SU-DHL-6 (cell line): ENCODE data around the gene TAF11L9.
"Not testable (repeated sequence)": the region's sequence is repeated elsewhere in the genome, so short reads cannot be mapped to it uniquely, and the experiment has no call there.

ENCODE experiments used
- H2AFZ ChIP-seq: fragments of 200-600 bp; sonication (generic); 2 replicates; pipeline ENCODE4 v1.6.1; 2014; ENCODE audit warnings: low read depth, mild to moderate bottlenecking, moderate library complexity, mixed read lengths, antibody characterized with exemption, low read length; ENCODE audit not compliant: severe bottlenecking
- H3F3A ChIP-seq: fragments of 200-600 bp; shearing (Covaris generic); 2 replicates; pipeline ENCODE4 v1.6.0; 2016; ENCODE audit warnings: antibody characterized with exemption, mild to moderate bottlenecking; ENCODE audit not compliant: insufficient read depth
- H3K27ac ChIP-seq: fragments of 200-600 bp; sonication (generic); 2 replicates; pipeline ENCODE4 v1.5.1; 2016; ENCODE audit warnings: low read depth, mild to moderate bottlenecking, low read length, moderate library complexity, mixed read lengths
- H3K27me3 ChIP-seq: fragments of 200-600 bp; sonication (generic), shearing (Covaris generic); 2 replicates; pipeline ENCODE4 v1.6.0; 2014; ENCODE audit warnings: mild to moderate bottlenecking, low read length
- H3K36me3 ChIP-seq: fragments of 200-600 bp; sonication (generic); 2 replicates; pipeline ENCODE4 v1.6.1; 2014; ENCODE audit warnings: mild to moderate bottlenecking, low read length, mixed read lengths
- H3K4me2 ChIP-seq: fragments of 300-600, 200-600 bp; shearing (Covaris generic), sonication (generic); 2 replicates; pipeline ENCODE4 v1.6.0; 2014; ENCODE audit warnings: low read length, low read depth, mild to moderate bottlenecking; ENCODE audit not compliant: poor library complexity, severe bottlenecking
- H3K4me3 ChIP-seq: fragments of 200-600 bp; sonication (generic); 2 replicates; pipeline ENCODE4 v1.5.1; 2014; ENCODE audit warnings: antibody characterized with exemption, low read length, mild to moderate bottlenecking, mixed read lengths; ENCODE audit not compliant: insufficient read depth, poor library complexity, severe bottlenecking
- H3K79me2 ChIP-seq: fragments of 200-600 bp; sonication (generic); 2 replicates; pipeline ENCODE4 v1.6.1; 2014; ENCODE audit warnings: mild to moderate bottlenecking, low read length, moderate library complexity; ENCODE audit not compliant: insufficient read depth
- H3K9ac ChIP-seq: fragments of 200-600 bp; sonication (generic); 2 replicates; pipeline ENCODE4 v1.7.0; 2014; ENCODE audit warnings: mild to moderate bottlenecking, low read length
- H3K9me2 ChIP-seq: fragments of 200-600 bp; sonication (generic); replicated peaks from 2 replicates; pipeline ENCODE4 v1.6.1; 2014; ENCODE audit warnings: low read length; ENCODE audit not compliant: insufficient read depth
- H3K9me3 ChIP-seq: fragments of 200-600 bp; sonication (generic); 2 replicates; pipeline ENCODE4 v1.6.1; 2014; ENCODE audit warnings: low read length, mixed read lengths; ENCODE audit not compliant: insufficient read depth
- H4K20me1 ChIP-seq: fragments of 200-600 bp; sonication (generic); 2 replicates; pipeline ENCODE4 v1.6.1; 2014; ENCODE audit warnings: low read depth, mild to moderate bottlenecking, antibody characterized with exemption, low read length, moderate library complexity, mixed read lengths
- EZH2phosphoT487 ChIP-seq: fragments of 200-600 bp; sonication (generic), shearing (Covaris generic); conservative IDR thresholded peaks from 2 replicates; pipeline ENCODE4 v1.6.1; 2018; ENCODE audit warnings: mild to moderate bottlenecking, antibody characterized with exemption, low read length, moderate library complexity, mixed read lengths
- TF ChIP-seq, protein P1 (sequence below): fragments of 200-600 bp; sonication (generic); IDR thresholded peaks from one replicate; pipeline ENCODE4 v1.5.1; 2017; ENCODE audit warnings: antibody characterized with exemption, mild to moderate bottlenecking, low read length, moderate library complexity; ENCODE audit not compliant: insufficient read depth, poor library complexity, severe bottlenecking

TAF11L9 gene

DNA sequence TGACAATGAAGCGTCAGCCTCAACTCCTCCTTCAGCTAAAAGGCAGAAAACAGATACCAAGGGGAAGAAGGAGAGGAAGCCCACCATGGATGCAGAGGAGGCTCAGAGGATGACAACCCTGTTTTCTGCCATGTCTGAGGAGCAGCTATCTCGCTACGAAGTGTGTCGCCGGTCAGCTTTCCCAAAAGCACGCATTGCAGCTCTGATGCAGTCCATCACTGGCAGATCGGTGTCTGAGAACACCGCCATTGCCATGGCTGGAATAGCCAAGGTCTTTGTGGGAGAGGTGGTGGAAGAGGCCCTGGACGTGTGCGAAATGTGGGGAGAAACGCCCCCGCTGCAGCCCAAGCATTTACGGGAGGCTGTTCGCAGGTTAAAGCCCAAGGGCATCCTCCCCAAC, 10.8 kb upstream of the TAF11L9 start:
- Histone ChIP-seq H3K36me3 (no peaks in the 10 kb centered on the region), H3K27me3 (no peaks in the 10 kb centered on the region), H2AFZ (no peak overlapping the region), H3K9me3 (no peaks in the 10 kb centered on the region), H3K4me2 (no peak overlapping the region), H4K20me1 (no peaks in the 10 kb centered on the region), H3K79me2 (no peaks in the 10 kb centered on the region), H3K27ac (no peak overlapping the region), H3K9me2 (no peaks in the 10 kb centered on the region), H3K4me3 (no peak overlapping the region), H3F3A (no peaks in the 10 kb centered on the region), H3K9ac (no peak overlapping the region)
- TF ChIP-seq, protein P1, sequence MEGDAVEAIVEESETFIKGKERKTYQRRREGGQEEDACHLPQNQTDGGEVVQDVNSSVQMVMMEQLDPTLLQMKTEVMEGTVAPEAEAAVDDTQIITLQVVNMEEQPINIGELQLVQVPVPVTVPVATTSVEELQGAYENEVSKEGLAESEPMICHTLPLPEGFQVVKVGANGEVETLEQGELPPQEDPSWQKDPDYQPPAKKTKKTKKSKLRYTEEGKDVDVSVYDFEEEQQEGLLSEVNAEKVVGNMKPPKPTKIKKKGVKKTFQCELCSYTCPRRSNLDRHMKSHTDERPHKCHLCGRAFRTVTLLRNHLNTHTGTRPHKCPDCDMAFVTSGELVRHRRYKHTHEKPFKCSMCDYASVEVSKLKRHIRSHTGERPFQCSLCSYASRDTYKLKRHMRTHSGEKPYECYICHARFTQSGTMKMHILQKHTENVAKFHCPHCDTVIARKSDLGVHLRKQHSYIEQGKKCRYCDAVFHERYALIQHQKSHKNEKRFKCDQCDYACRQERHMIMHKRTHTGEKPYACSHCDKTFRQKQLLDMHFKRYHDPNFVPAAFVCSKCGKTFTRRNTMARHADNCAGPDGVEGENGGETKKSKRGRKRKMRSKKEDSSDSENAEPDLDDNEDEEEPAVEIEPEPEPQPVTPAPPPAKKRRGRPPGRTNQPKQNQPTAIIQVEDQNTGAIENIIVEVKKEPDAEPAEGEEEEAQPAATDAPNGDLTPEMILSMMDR: no peak
- no peak for TF ChIP-seq EZH2phosphoT487

DNA sequence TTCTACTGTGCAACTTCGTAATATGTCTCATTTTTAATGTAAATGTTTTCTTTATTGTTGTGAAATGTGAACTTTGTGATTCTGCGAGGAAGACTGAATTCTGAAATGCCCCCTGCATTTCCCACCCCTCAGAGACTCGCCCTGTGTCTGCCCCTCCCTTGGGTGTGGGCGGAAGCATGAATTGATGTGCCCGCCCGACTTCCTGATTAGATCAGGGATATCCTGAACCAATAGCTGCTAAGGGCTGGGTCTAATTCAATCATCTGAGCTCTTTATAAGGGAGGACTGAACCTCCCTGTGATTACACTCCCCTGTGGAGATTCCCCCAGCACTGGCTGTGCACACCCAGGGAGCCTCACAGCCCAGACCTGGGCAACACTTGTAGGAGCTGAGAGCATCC, 9.7 kb upstream of the TAF11L9 start, which contains the start of gene TAF11L11:
Gene TAF11L11 (plus strand): TSS at position 304 of the 400 bp plus-strand sequence.
- not testable (repeated sequence) for H3K79me2 ChIP-seq, H3F3A ChIP-seq, H3K4me2 ChIP-seq, H3K27ac ChIP-seq, H3K4me3 ChIP-seq, H3K36me3 ChIP-seq, H4K20me1 ChIP-seq, H2AFZ ChIP-seq, H3K9me2 ChIP-seq, H3K9me3 ChIP-seq, H3K9ac ChIP-seq, H3K27me3 ChIP-seq

DNA sequence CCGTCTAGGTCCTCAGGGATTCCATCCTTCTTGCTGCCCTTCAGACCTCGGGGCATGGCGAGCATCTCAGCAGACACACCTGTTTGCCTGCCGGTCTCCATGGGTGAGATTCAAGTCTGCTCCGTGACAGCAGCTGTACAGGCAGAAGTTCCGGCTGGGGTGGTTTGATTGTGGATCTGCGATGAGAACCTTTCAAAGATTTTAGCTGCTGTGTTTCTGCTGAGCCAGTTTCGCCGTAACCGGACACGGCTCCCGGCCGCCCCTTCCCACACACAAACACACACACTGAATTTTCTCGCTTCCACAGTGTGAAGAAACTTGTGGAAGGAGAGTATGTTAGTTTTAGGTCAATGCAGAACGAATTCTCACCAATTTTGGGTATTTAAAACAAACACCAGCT, 3.5 kb upstream of the TAF11L9 start, which contains the start of gene TAF11L10:
Gene TAF11L10 (minus strand): TSS at position 101 of the 400 bp plus-strand sequence.
- H3K4me3 ChIP-seq, H3K79me2 ChIP-seq, H2AFZ ChIP-seq, H3F3A ChIP-seq, H4K20me1 ChIP-seq, H3K27ac ChIP-seq, H3K9ac ChIP-seq, H3K36me3 ChIP-seq, H3K27me3 ChIP-seq, H3K9me3 ChIP-seq, H3K4me2 ChIP-seq, H3K9me2 ChIP-seq: not testable (repeated sequence)

DNA sequence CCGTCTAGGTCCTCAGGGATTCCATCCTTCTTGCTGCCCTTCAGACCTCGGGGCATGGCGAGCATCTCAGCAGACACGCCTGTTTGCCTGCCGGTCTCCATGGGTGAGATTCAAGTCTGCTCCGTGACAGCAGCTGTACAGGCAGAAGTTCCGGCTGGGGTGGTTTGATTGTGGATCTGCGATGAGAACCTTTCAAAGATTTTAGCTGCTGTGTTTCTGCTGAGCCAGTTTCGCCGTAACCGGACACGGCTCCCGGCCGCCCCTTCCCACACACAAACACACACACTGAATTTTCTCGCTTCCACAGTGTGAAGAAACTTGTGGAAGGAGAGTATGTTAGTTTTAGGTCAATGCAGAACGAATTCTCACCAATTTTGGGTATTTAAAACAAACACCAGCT, 3.3 kb downstream of the TAF11L9 start, which contains the start of gene TAF11L8:
Gene TAF11L8 (minus strand): TSS at position 101 of the 400 bp plus-strand sequence.
- H3K4me2 ChIP-seq, H3K4me3 ChIP-seq, H3K27ac ChIP-seq, H3K9me2 ChIP-seq, H3K9ac ChIP-seq, H3K27me3 ChIP-seq, H3F3A ChIP-seq, H3K9me3 ChIP-seq, H4K20me1 ChIP-seq, H3K79me2 ChIP-seq, H2AFZ ChIP-seq, H3K36me3 ChIP-seq: not testable (repeated sequence)

DNA sequence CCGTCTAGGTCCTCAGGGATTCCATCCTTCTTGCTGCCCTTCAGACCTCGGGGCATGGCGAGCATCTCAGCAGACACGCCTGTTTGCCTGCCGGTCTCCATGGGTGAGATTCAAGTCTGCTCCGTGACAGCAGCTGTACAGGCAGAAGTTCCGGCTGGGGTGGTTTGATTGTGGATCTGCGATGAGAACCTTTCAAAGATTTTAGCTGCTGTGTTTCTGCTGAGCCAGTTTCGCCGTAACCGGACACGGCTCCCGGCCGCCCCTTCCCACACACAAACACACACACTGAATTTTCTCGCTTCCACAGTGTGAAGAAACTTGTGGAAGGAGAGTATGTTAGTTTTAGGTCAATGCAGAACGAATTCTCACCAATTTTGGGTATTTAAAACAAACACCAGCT, 8.5 kb downstream of the TAF11L9 start, which contains the start of gene TAF11L7:
Gene TAF11L7 (minus strand): TSS at position 101 of the 400 bp plus-strand sequence.
- not testable (repeated sequence) for H3K9ac ChIP-seq, H3K27me3 ChIP-seq, H2AFZ ChIP-seq, H3F3A ChIP-seq, H3K9me2 ChIP-seq, H3K4me2 ChIP-seq, H3K79me2 ChIP-seq, H3K9me3 ChIP-seq, H3K27ac ChIP-seq, H3K36me3 ChIP-seq, H3K4me3 ChIP-seq, H4K20me1 ChIP-seq
